ENCODE measurements around the gene CEP70. TPM values are rescaled to one million over a fixed set of nuclear protein-coding genes. Genes with fewer than 3 reads are reported as not detected.
"Not testable (repeated sequence)": the region's sequence is repeated elsewhere in the genome, so short reads cannot be mapped to it uniquely, and the experiment has no call there.

The CEP70 gene
- total RNA-seq, 1 experiment from 2014 or later: 32.6 TPM

- Histone ChIP-seq H2AFZ (ENCODE audit: low read length) (no peak overlapping the region), H2BK120ac (ENCODE audit: low read depth, low read length, poor library complexity, severe bottlenecking) (no peak overlapping the region), H4K91ac (ENCODE audit: insufficient read length, low read depth, low read length) (no peak overlapping the region), H4K5ac (ENCODE audit: insufficient read length, low read depth, low read length) (no peak overlapping the region), H3K4me1 (ENCODE audit: insufficient read depth, low read length) (no peaks in the 10 kb centered on the region), H4K20me1 (ENCODE audit: control insufficient read depth, insufficient read depth, insufficient read length) (no peaks in the 10 kb centered on the region), H3T11ph (ENCODE audit: low read length) (no peak overlapping the region), H3K23me2 (ENCODE audit: insufficient read length, low read depth, low read length, poor library complexity, severe bottlenecking) (no peaks in the 10 kb centered on the region), H3K4me2 (ENCODE audit: insufficient read depth, insufficient read length, low read length) (no peak overlapping the region), H3K4ac (ENCODE audit: low read depth, low read length) (no peak overlapping the region), H3K9ac (ENCODE audit: extremely low read depth, insufficient read length, low read length) (no peak overlapping the region), H3K56ac (ENCODE audit: insufficient read length, low read depth, low read length) (no peak overlapping the region), H3K27ac (ENCODE audit: insufficient read length, low read depth, low read length) (no peak overlapping the region), H2AK5ac (ENCODE audit: insufficient read length, low read length) (no peak overlapping the region), H4K8ac (replicated peaks; ENCODE audit: insufficient read length, low read depth, low read length) (no peak overlapping the region), H3K14ac (ENCODE audit: insufficient read depth, low read length) (no peak overlapping the region), H3K23ac (ENCODE audit: insufficient read length, low read depth, low read length) (no peak overlapping the region), H3K27me3 (ENCODE audit: insufficient read depth, low read length) (no peaks in the 10 kb centered on the region), H2BK5ac (ENCODE audit: insufficient read length, low read length) (no peak overlapping the region), H3K9me3 (ENCODE audit: control insufficient read depth, low read depth, low read length) (peaks cover 21% of the 10 kb centered on the region), H3K18ac (ENCODE audit: insufficient read length, low read depth, low read length) (no peak overlapping the region), H2BK20ac (ENCODE audit: low read depth, low read length, poor library complexity, severe bottlenecking) (no peak overlapping the region), H3K79me1 (ENCODE audit: insufficient read depth, low read depth, low read length, poor library complexity, severe bottlenecking) (no peaks in the 10 kb centered on the region), H3K79me2 (ENCODE audit: insufficient read depth, low read length) (no peaks in the 10 kb centered on the region), H2BK15ac (ENCODE audit: low read depth, low read length) (no peak overlapping the region), H2BK12ac (ENCODE audit: insufficient read length, low read depth, low read length) (no peak overlapping the region)
- Mint-ChIP-seq H3K4me3 (no peak overlapping the region), H3K4me1 (peaks cover 3 to 10% of the 10 kb centered on the region in 2 experiments; a peak in 2 of 4 replicates), H3K36me3 (ENCODE audit: insufficient read depth in 1 of 3, low read depth in 3 of 3) (peaks cover 51 to 63% (median 54%) of the 10 kb centered on the region in 3 experiments), H3K27me3 (ENCODE audit: low read depth) (no peaks in the 10 kb centered on the region), H3K27ac (no peak overlapping the region), H3K9me3 (peaks cover 45 to 48% of the 10 kb centered on the region in 2 experiments)
- TF ChIP-seq CTCF (conservative IDR thresholded peaks at IDR 0.05): no peak
- no peak for DNase-seq
- WGBS (ENCODE audit: extremely low coverage, insufficient read length, low lambda C conversion rate): no CpG with 5 or more reads among the region's 4 CpGs
These were observed 34.9 kb downstream of the CEP70 start for GRCh38 chr3:138559134-138559533.

GRCh38 chr3:138554775-138555174, 39.3 kb downstream of the CEP70 start:
- H2BK5ac ChIP-seq (ENCODE audit: insufficient read length, low read length); H3K79me1 ChIP-seq (ENCODE audit: insufficient read depth, low read depth, low read length, poor library complexity, severe bottlenecking); H4K5ac ChIP-seq (ENCODE audit: insufficient read length, low read depth, low read length); H3K27me3 Mint-ChIP-seq (ENCODE audit: low read depth); H4K91ac ChIP-seq (ENCODE audit: insufficient read length, low read depth, low read length); H3K4me2 ChIP-seq (ENCODE audit: insufficient read depth, insufficient read length, low read length); H3K23me2 ChIP-seq (ENCODE audit: insufficient read length, low read depth, low read length, poor library complexity, severe bottlenecking); H2BK20ac ChIP-seq (ENCODE audit: low read depth, low read length, poor library complexity, severe bottlenecking); H2BK12ac ChIP-seq (ENCODE audit: insufficient read length, low read depth, low read length); H3K79me2 ChIP-seq (ENCODE audit: insufficient read depth, low read length); H3K56ac ChIP-seq (ENCODE audit: insufficient read length, low read depth, low read length); H3K23ac ChIP-seq (ENCODE audit: insufficient read length, low read depth, low read length); H3K27ac Mint-ChIP-seq; H4K8ac ChIP-seq (replicated peaks; ENCODE audit: insufficient read length, low read depth, low read length); H4K20me1 ChIP-seq (ENCODE audit: control insufficient read depth, insufficient read depth, insufficient read length); DNase-seq; H3K14ac ChIP-seq (ENCODE audit: insufficient read depth, low read length); H3K18ac ChIP-seq (ENCODE audit: insufficient read length, low read depth, low read length); H2BK120ac ChIP-seq (ENCODE audit: low read depth, low read length, poor library complexity, severe bottlenecking); H3K27me3 ChIP-seq (ENCODE audit: insufficient read depth, low read length); H3K4me1 Mint-ChIP-seq; H3K4me3 Mint-ChIP-seq; H3K9ac ChIP-seq (ENCODE audit: extremely low read depth, insufficient read length, low read length); H2AK5ac ChIP-seq (ENCODE audit: insufficient read length, low read length); H3K4me1 ChIP-seq (ENCODE audit: insufficient read depth, low read length); H3K4ac ChIP-seq (ENCODE audit: low read depth, low read length); H3T11ph ChIP-seq (ENCODE audit: low read length); H2BK15ac ChIP-seq (ENCODE audit: low read depth, low read length); H2AFZ ChIP-seq (ENCODE audit: low read length); H3K27ac ChIP-seq (ENCODE audit: insufficient read length, low read depth, low read length): not testable (repeated sequence)
- WGBS (ENCODE audit: extremely low coverage, insufficient read length, low lambda C conversion rate): no CpG with 5 or more reads among the region's 5 CpGs
- H3K9me3 Mint-ChIP-seq: peaks cover 48 to 61% of the 10 kb centered on the region in 2 experiments
- peaks cover 60 to 70% (median 63%) of the 10 kb centered on the region in 3 experiments for H3K36me3 Mint-ChIP-seq (ENCODE audit: insufficient read depth in 1 of 3, low read depth in 3 of 3)
- H3K9me3 ChIP-seq (ENCODE audit: control insufficient read depth, low read depth, low read length): peaks cover 13% of the 10 kb centered on the region

Data from H9 (cell line).